ENCODE data around the gene KCNG4.
"Not testable (repeated sequence)": the region's sequence is repeated elsewhere in the genome, so short reads cannot be mapped to it uniquely, and the experiment has no call there.

Gene KCNG4

DNA sequence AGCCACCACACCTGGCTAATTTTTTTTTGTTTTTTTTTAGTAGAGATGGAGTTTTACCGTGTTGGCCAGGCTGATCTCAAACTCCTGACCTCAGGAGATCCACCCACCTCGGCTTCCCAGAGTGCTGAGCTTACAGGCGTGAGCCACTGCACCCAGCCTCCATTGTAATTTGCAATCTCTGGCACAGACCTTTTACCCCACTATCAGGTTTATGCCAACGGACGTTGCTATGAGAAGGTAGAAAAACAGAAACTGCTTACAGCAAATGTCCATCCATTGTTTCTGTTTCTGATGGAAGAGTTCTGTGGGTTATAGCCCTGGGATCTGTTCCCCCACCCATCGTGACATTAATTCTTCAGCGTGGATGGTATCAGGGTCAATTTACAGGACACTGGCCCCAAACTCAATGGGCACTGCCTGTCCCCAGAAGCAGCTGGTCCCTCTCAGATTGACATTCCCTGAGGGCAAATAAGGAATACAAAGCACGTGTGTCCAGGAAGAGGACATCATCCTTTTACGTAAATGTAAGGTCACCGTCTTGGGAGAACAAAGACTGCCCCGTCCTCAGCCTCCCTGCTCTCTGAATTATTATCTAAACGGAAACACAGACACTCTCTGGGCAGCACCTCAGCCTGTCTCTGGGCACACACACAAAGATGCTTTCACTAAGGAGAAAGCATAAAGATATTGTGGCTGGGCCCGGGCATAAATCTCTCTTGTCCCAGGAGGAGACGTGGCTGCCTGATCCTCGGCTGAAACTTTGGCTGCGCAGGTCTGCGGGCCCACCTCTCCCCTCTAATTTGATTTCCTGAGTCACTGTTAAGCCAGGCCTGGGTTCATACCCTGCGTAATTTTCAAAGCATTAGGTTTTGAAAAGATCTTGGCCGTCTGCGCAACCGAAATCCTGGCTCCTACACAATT is 5.2 kb downstream of the KCNG4 start:
- no peak for DNase-seq

GRCh38 chr16:84233748-84234147 is 6.1 kb downstream of the KCNG4 start:
- DNase-seq: no peak

GRCh38 chr16:84232969-84233368 is 6.8 kb downstream of the KCNG4 start:
- no peak for DNase-seq

GRCh38 chr16:84232060-84232459 is 7.8 kb downstream of the KCNG4 start:
- DNase-seq: no peak

- DNase-seq: no peak
These were observed 10.3 kb downstream of the KCNG4 start for GRCh38 chr16:84229471-84229870.

DNA sequence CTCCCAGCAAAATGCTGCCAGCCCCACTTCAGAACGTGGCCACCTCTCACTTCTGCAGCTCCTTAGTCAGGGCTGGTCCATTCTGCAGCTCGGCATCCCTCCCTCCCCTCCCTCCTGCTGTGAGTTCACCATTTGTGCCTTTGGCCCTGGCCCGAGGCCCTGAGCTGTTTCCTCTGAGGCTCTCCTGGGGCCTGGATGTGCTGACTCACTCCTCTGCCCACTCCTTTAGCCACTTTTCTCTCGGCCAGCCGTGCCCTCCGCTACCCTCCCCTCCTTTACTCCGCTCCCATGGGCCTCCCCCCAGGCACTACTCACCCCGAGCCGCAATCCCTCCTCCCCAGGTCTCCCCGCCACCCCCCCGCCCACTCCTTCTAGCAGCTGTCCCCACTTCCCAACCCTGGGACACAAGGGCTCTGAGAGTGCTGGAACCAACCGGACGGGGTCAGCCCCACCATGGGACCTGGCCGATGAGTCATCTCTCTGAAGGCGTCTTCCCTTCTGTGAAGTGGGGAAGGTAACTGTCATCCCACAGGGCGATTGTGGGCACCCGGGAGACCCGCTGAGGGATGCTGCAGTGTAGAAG is 11.5 kb downstream of the KCNG4 start:
- no peak for DNase-seq

GRCh38 chr16:84227548-84227947 is 12.3 kb downstream of the KCNG4 start:
- DNase-seq: no peak

- DNase-seq: no peak
These were observed 13.8 kb downstream of the KCNG4 start for GRCh38 chr16:84226026-84226425.

GRCh38 chr16:84225571-84225970 is 14.2 kb downstream of the KCNG4 start:
- no peak for DNase-seq

- no peak for DNase-seq
These were observed 14.7 kb downstream of the KCNG4 start for GRCh38 chr16:84225126-84225525.

GRCh38 chr16:84224554-84224953 is 15.3 kb downstream of the KCNG4 start:
- DNase-seq: no peak

DNA sequence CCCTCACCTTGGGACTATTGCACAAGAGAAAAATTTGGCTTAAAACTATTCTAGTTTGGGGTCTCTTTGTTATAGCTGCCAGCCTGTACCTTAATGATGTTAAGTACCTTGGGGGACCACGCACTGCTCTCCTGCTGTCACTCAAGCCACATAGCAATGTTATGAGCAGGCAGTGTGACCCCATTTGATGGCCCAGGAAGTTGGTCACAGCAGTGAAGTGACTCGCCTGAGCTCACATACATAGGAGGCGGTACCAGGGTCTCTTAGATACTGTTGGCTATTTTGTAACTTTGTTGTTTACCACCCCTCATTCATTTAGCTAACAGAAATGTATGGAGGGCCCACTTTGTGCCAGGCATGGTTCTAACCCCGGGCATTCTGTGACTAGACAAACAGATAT is 16.4 kb downstream of the KCNG4 start:
- no peak for DNase-seq

DNA sequence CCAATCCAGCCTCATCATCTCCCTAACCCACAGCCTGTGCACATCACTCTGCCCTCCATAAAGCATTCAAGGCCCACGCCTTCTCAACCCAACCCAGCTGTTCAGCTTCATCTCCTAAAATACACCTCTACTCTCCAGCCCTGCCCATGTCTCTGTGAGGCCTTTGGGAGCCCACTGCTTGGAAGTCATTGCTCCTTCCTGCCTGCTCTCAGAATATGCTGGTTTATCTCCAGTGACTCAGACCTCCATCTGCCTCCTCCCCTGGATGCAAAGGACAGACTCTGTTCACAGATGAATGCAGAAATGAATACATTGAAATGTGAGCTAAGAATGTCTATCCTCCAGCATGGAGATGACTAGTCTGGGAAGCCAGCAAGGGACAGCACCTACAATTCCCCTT is 19.0 kb downstream of the KCNG4 start:
- DNase-seq: no peak

DNA sequence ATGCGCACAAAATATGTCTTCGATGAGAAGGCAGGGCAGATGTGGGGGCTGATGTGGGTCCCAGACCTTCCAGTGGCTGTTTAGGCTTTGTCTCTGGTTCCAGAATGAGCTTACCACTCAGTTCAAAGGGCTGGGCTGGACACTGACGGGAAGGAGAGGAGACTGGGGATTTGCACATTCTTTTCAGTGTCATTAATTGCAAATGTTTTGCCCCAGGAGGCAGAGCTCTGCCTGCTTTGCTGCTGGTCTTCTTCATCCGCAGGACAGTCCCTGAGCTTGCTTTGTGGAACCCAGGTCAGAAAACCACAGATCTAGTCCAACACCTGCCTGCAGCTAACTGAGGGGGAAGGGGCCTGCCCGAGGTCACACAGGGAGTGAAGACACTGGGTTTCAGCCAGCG is 20.9 kb downstream of the KCNG4 start:
- DNase-seq: no peak

GRCh38 chr16:84218176-84218823 is 21.5 kb downstream of the KCNG4 start:
- DNase-seq: no peak

DNA sequence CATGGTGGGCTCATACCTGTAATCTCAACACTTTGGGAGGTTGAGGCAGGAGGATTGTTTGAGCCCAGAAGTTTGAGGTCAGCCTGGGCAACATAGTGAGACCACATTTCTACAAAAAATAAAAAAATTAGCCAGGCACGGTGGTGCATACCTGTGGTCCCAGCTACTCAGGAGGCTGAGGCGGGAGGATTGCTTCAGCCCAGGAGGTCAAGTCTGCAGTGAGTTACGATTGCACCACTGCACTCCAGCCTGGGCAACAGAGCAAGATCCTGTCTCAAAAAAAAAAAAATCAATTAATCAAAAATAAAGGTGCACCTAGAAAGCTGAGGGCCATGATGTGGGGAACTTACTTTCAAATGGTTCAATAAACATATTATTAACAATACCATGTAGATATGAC is 23.7 kb downstream of the KCNG4 start:
- not testable (repeated sequence) for DNase-seq

DNA sequence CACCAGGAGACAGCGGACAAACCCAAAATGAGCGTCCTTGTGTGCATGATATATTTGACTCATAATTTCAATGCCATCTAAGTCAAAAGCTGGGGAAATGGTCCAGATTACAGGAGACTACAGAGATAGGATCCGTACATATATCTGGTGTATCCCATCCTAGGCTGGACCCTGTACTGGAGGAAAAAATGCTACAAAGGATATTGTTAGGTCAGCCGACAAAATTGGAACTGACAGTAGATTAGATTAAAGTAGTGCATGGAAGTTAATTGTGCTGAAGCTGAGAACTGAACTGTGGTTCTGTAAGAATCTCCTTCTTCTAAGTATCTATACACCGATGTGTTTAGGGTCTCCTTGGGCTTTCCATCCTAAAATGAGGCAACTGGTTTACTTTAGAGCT is 24.3 kb downstream of the KCNG4 start:
- no peak for DNase-seq

DNA sequence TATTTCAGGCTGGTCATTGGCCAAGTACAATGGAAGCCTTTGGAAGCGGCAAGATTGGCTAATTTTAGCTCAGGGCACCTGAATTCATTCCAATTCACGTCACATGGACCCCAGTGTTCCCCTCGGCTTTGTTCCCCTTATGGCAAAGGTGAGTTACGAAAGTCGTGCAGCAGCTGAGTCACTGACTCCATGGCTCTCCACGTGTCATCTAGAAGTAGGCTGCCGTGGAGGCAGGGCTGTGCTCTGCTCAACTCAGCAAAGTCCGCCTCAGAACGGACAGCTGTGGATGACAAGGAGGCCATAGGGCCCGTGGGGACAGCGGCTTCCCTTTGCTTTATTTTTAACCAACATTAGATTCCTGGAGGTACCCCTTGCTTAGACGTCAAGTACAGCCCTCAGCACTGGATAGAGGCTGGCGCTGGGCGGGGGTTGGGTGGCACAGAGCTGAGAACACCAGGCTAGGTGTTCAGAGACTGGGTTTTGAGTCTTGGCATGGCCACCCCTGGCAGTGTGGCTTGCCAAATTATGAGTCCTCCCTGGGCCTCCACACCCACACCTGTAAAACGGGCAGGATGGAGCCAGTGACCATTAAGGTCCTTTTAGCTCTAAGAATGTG is 25.3 kb downstream of the KCNG4 start:
- DNase-seq: no peak

- no peak for DNase-seq
These were observed 27.2 kb downstream of the KCNG4 start for GRCh38 chr16:84212631-84213030.

DNA sequence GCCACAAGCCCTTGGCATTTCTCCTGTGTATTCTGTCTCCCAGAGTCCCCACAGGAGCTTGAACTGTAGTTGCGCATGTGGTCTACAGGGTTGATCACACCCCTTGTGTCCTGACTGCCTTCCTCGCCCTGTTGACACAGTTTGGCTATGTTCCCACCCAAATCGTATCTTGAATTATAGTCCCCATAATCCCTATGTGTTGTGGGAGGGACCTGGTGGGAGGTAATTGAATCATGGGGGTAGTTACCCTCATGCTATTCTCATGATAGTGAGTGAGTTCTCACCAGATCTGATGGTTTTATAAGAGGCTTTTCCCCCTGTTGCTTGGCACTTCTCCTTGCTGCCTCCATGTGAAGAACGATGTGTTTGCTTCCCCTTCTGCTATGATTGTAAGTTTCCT is 27.7 kb downstream of the KCNG4 start:
- no peak for DNase-seq

DNA sequence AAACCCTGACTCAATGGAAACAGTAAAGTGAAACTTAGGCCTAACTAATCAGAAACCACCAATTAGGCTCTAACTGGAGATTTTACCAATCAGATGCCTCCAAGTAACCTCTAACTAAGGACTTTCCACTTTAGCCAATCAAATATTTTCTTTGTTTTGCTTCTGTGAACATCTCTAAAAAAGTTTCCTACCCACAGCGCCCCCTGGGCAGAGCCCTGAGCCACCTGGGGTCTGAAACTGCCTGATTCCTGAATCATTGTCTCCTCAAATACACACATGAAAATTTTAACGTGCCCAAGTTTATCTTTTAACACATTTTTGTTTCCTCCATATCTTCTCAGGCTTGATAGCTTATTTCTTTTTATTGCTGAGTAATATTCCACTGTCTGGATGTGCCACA is 29.8 kb downstream of the KCNG4 start:
- no peak for DNase-seq

DNA sequence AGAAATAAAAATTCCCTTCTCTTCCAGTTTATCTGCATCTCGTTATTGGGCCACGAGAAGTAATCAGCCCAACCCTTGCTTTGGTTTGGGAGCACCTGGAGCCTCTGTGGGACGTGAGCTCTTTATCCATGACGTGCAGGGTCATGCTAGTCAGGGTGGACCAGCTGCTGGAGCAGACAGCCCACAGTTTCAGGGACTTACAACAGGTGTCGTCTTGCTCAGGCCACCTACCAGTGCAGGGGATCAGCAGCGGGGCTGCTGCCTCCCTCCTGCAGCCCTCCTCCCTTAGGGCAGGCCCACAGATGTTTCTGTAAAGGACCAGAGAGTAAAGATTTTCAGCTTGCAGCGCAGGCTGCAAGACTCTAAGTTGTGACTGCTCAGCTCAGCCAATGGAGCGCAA is 31.9 kb downstream of the KCNG4 start:
- DNase-seq: no peak

GRCh38 chr16:84207251-84207650 is 32.6 kb downstream of the KCNG4 start:
- DNase-seq: no peak

All from CD4-positive, alpha-beta T cell treated with Interferon gamma for 1 hour (primary cell).